Stimulated activated CD8-positive, alpha-beta memory T cell treated with anti-CD3 and anti-CD28 coated beads, Interleukin-7, amount 100 ng/mL, for 4 hours (primary cell): ENCODE measurements around the gene MAN1B1.
"Not testable (repeated sequence)": the region's sequence is repeated elsewhere in the genome, so short reads cannot be mapped to it uniquely, and the experiment has no call there.

Source experiments
- DNase-seq, 2 donors: peaks; one replicate each; pipeline ENCODE4 v3.0.0-alpha.2; 2020; ENCODE audit warnings: low read depth in 2 of 2

The MAN1B1 gene

GRCh38 chr9:137052998-137053943 lies 33.5 kb upstream of the MAN1B1 start:
- no peak for DNase-seq

GRCh38 chr9:137053944-137054931 lies 32.5 kb upstream of the MAN1B1 start, which contains the start of gene ENTPD2:
Gene ENTPD2 (minus strand): TSS chr9:137054061. CDS start chr9:137053997, 64 bp downstream.
- DNase-seq, result peak in 1 of 2 donors; percentile 53

GRCh38 chr9:137054932-137055384 lies 31.8 kb upstream of the MAN1B1 start:
- DNase-seq, result no peak

- DNase-seq, result no peak
Measured at GRCh38 chr9:137055385-137056364, 31.1 kb upstream of the MAN1B1 start.

- no peak for DNase-seq
Measured at GRCh38 chr9:137056739-137057415, 29.9 kb upstream of the MAN1B1 start.

GRCh38 chr9:137057545-137057944 lies 29.2 kb upstream of the MAN1B1 start:
- DNase-seq, result no peak

- DNase-seq, result no peak
Measured at GRCh38 chr9:137058521-137059234, 28.1 kb upstream of the MAN1B1 start.

GRCh38 chr9:137062384-137062783 lies 24.4 kb upstream of the MAN1B1 start:
- no peak for DNase-seq

GRCh38 chr9:137062798-137063197 lies 24.0 kb upstream of the MAN1B1 start:
- DNase-seq, result not testable (repeated sequence)

- no peak for DNase-seq
Measured at GRCh38 chr9:137063311-137064026, 23.3 kb upstream of the MAN1B1 start.

GRCh38 chr9:137064027-137064879 lies 22.5 kb upstream of the MAN1B1 start:
- DNase-seq, result peak in 1 of 2 donors; percentile 36

- no peak for DNase-seq
Measured at GRCh38 chr9:137064880-137065164, 22.0 kb upstream of the MAN1B1 start.

- DNase-seq, result no peak
Measured at GRCh38 chr9:137065336-137065967, 21.3 kb upstream of the MAN1B1 start.

GRCh38 chr9:137066096-137066861 lies 20.5 kb upstream of the MAN1B1 start:
- DNase-seq, result no peak

- DNase-seq, result peak; percentile 76 to 79
Measured at GRCh38 chr9:137067860-137068538, 18.8 kb upstream of the MAN1B1 start.
